HepG2 (cell line): ENCODE data around the gene POLR1H. TPM values are rescaled to one million over a fixed set of nuclear protein-coding genes. Genes with fewer than 3 reads are reported as not detected.

Experiments used
- ATAC-seq: fragments of 200-7000 bp; cut with Tn5 transposase; 3 replicates; pipeline ENCODE4 v1.9.1; 2020; ENCODE audit warnings: mild to moderate bottlenecking, moderate library complexity
- BruUV-seq: library from RNA; stranded (reverse); fragments of 400-500 nt; replicated peaks from 2 replicates; lab custom pipeline; 2021; lab: Mats Ljungman, UMichigan
- CTCF ChIA-PET: fragments of 300-600 bp; formaldehyde crosslinking; extraction: SDS; loops from one replicate; lab custom pipeline; 2021; ENCODE audit warnings: low total read pairs, inconsistent platforms, low intra/inter-chr PET ratio; lab: Yijun Ruan, JAX
- POLR2A ChIA-PET: fragments of 350-600 bp; sonication (Branson Sonifier 250); formaldehyde crosslinking; loops from one replicate; lab custom pipeline; 2020; ENCODE audit warnings: antibody characterized with exemption, inconsistent platforms; lab: Yijun Ruan, JAX
- DNase-seq: peaks from one replicate; pipeline ENCODE4 v3.0.0-alpha.2; 2015; ENCODE audit warnings: low spot score
- FAIRE-seq: peaks from 3 replicates; lab custom pipeline; 2011; peaks lifted over from hg19 to GRCh38; lab: Jason Lieb, UNC
- H2AFZ ChIP-seq: one replicate; pipeline ENCODE4 v1.6.1; 2011; ENCODE audit warnings: low read length, inconsistent platforms
- H3K27ac ChIP-seq: fragments of 300-600 bp; 3 replicates; pipeline ENCODE4 v1.8.0; 2011; ENCODE audit warnings: mixed run types, mild to moderate bottlenecking, mixed read lengths, low read length, inconsistent platforms; ENCODE audit not compliant: insufficient read depth; ENCODE audit errors: extremely low read length
- H3K27me3 ChIP-seq, 2 experiments: fragments of 200-600 bp in 1 of 2; 2 replicates in 1 of 2; 3 replicates in 1 of 2; pipeline versions ENCODE4 v1.6.0 to v1.8.0; 2011; ENCODE audit warnings: low read length in 2 of 2, mild to moderate bottlenecking in 2 of 2, moderate library complexity in 2 of 2, inconsistent platforms in 1 of 2; ENCODE audit not compliant: insufficient read depth in 2 of 2, control insufficient read depth in 1 of 2
- H3K36me3 ChIP-seq, 2 experiments: fragments of 200-600 bp in 1 of 2; replicated peaks in 1 of 2; 2 replicates in 1 of 2; 3 replicates in 1 of 2; pipeline versions ENCODE4 v1.5.1 to v1.8.0; 2011; ENCODE audit warnings: low read length in 2 of 2, inconsistent platforms in 1 of 2; ENCODE audit not compliant: insufficient read depth in 2 of 2, control insufficient read depth in 1 of 2
- H3K4me1 ChIP-seq: 2 replicates; pipeline ENCODE4 v1.5.1; 2012; ENCODE audit warnings: low read length, inconsistent platforms; ENCODE audit not compliant: insufficient read depth
- H3K4me2 ChIP-seq: 2 replicates; pipeline ENCODE4 v1.6.0; 2011; ENCODE audit warnings: low read depth, low read length, inconsistent platforms
- H3K4me3 ChIP-seq, 3 experiments: fragments of 200-600 bp in 1 of 3; sonication (generic), shearing (Covaris generic) in 1 of 3; replicated peaks in 1 of 3; 2 replicates each; pipeline ENCODE4 v1.5.1; 2011 to 2016; ENCODE audit warnings: low read length in 3 of 3, inconsistent platforms in 2 of 3, low read depth in 2 of 3, mild to moderate bottlenecking in 2 of 3, control low read depth in 1 of 3, mixed read lengths in 1 of 3; ENCODE audit not compliant: insufficient read depth in 1 of 3
- H3K79me2 ChIP-seq: one replicate; pipeline ENCODE4 v1.6.1; 2011; ENCODE audit warnings: low read length, inconsistent platforms; ENCODE audit not compliant: insufficient read depth
- H3K9ac ChIP-seq: 2 replicates; pipeline ENCODE4 v1.6.0; 2011; ENCODE audit warnings: mild to moderate bottlenecking, low read depth, low read length, inconsistent platforms; ENCODE audit not compliant: insufficient read depth
- H3K9me3 ChIP-seq: 2 replicates; pipeline ENCODE4 v1.5.1; 2012; ENCODE audit warnings: mild to moderate bottlenecking, low read length
- H4K20me1 ChIP-seq: 2 replicates; pipeline ENCODE4 v1.6.0; 2011; ENCODE audit warnings: inconsistent platforms, mild to moderate bottlenecking, low read length, moderate library complexity; ENCODE audit not compliant: insufficient read depth
- DBP ChIP-seq: sonication (generic); formaldehyde crosslinking; IDR thresholded peaks from 2 replicates; pipeline ENCODE4 v1.4.0; 2020; ENCODE audit warnings: missing genetic modification reagents; ENCODE audit errors: not compliant biosample characterization
- MXI1 ChIP-seq: IDR thresholded peaks from 3 replicates; pipeline ENCODE4 v1.6.1; 2012; ENCODE audit warnings: low read depth, low read length, inconsistent platforms, borderline replicate concordance
- NFYB ChIP-seq: sonication (generic); formaldehyde crosslinking; IDR thresholded peaks from 2 replicates; pipeline ENCODE4 v1.4.0; 2020; ENCODE audit warnings: missing genetic modification reagents
- TCF7 ChIP-seq: sonication (generic); IDR thresholded peaks from 2 replicates; pipeline ENCODE4 v1.6.1; 2016; ENCODE audit warnings: antibody characterized with exemption, low read depth
- ZBTB7A ChIP-seq: sonication (generic); formaldehyde crosslinking; IDR thresholded peaks from 2 replicates; pipeline ENCODE4 v1.8.0; 2022; ENCODE audit warnings: mild to moderate bottlenecking, missing genetic modification reagents
- ZEB1 ChIP-seq: IDR thresholded peaks from 2 replicates; pipeline ENCODE4 v1.6.1; 2012; ENCODE audit warnings: mild to moderate bottlenecking, low read depth, inconsistent platforms; ENCODE audit not compliant: insufficient replicate concordance
- ZNF264 ChIP-seq: sonication (generic); formaldehyde crosslinking; IDR thresholded peaks from 2 replicates; pipeline ENCODE4 v1.4.0; 2020; ENCODE audit warnings: missing genetic modification reagents
- WGBS: methylation state at CpG from one replicate; pipeline ENCODE4 v1.1.6; 2017; ENCODE audit warnings: low lambda C conversion rate; 5-methylcytosine and 5-hydroxymethylcytosine counted together
- in situ Hi-C: cut with HindIII; loops from 2 replicates; pipeline ENCODE4 v1.10.0; 2017; ENCODE audit warnings: low pct_unique_long_range_greater_than_20kb; ENCODE audit not compliant: extremely low pct_ligation_motif_present
- intact Hi-C: fragments of 100-400 bp; cut with micrococcal nuclease; formaldehyde crosslinking; loops from one replicate; pipeline ENCODE4 v1.10.0; 2022; ENCODE audit not compliant: unreplicated experiment
- polyA plus RNA-seq, 8 experiments: library from polyadenylated mRNA; depleted of rRNA in 3 of 8; stranded (reverse) in 7 of 8; unstranded in 1 of 8; fragments of >200 nt; fragmentation: Illumina TruSeq in 4 of 8; extraction: Trizol in 4 of 8; gene quantifications; 2 replicates each; pipeline versions ENCODE4 v1.2.1 to v1.2.3, GENCODE V29; 2011 to 2016; ENCODE audit warnings: low read depth in 4 of 8, missing spikeins in 1 of 8, mixed read lengths in 1 of 8; ENCODE audit not compliant: insufficient read depth in 1 of 8
- total RNA-seq, 5 experiments: library from RNA; depleted of rRNA; stranded (reverse); fragments of >200 nt; fragmentation: Illumina TruSeq; extraction: Trizol; gene quantifications; 2 replicates each; pipeline ENCODE4 v1.2.3, GENCODE V29; 2016; ENCODE audit warnings: low read depth in 1 of 5
- TF ChIP-seq, protein P1 (sequence below), 2 experiments: sonication (generic) in 1 of 2; formaldehyde crosslinking in 1 of 2; IDR thresholded peaks; 2 replicates each; pipeline versions ENCODE4 v1.6.1 to v1.9.0; 2014 to 2022; ENCODE audit warnings: antibody characterized with exemption in 1 of 2, borderline replicate concordance in 1 of 2, inconsistent platforms in 1 of 2, low read depth in 1 of 2, missing genetic modification reagents in 1 of 2
- TF ChIP-seq, protein P2 (sequence below): sonication (generic); formaldehyde crosslinking; IDR thresholded peaks from 2 replicates; pipeline ENCODE4 v1.8.1; 2023; ENCODE audit warnings: mild to moderate bottlenecking, missing genetic modification reagents
- TF ChIP-seq, protein P3 (sequence below): sonication (generic); formaldehyde crosslinking; IDR thresholded peaks from 2 replicates; pipeline ENCODE4 v1.9.0; 2022; ENCODE audit warnings: low read depth, missing genetic modification reagents

POLR1H gene
- total and polyA plus RNA-seq, 2 of the 13 experiments (the other 11 are each of a cell fraction or from before 2014, with no cell fraction given), result 61.4 to 79.8 TPM

DNA sequence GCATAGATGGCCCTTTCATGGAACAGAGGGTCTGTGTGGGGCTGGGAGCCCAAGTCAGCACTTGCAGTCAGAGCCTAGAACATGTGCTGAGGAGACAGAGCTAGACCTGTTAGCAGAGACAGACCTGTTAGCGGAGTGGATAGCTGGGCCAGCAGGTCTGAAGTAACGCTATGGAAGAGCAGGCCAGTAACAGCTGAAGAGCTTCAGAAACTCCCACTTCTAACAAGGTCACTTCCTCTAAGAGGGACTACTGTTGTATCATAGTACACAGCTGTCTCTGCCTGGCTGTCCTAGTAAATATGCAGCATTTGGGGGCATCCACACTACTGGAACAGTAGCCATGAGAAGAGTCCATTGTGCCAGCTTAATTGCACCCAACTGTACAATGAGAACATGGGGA lies 41.2 kb upstream of the POLR1H start (continued):
- TF ChIP-seq, protein P1, sequence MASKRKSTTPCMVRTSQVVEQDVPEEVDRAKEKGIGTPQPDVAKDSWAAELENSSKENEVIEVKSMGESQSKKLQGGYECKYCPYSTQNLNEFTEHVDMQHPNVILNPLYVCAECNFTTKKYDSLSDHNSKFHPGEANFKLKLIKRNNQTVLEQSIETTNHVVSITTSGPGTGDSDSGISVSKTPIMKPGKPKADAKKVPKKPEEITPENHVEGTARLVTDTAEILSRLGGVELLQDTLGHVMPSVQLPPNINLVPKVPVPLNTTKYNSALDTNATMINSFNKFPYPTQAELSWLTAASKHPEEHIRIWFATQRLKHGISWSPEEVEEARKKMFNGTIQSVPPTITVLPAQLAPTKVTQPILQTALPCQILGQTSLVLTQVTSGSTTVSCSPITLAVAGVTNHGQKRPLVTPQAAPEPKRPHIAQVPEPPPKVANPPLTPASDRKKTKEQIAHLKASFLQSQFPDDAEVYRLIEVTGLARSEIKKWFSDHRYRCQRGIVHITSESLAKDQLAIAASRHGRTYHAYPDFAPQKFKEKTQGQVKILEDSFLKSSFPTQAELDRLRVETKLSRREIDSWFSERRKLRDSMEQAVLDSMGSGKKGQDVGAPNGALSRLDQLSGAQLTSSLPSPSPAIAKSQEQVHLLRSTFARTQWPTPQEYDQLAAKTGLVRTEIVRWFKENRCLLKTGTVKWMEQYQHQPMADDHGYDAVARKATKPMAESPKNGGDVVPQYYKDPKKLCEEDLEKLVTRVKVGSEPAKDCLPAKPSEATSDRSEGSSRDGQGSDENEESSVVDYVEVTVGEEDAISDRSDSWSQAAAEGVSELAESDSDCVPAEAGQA (IDR thresholded peaks at IDR 0.05; ENCODE audit: low read depth), result no peak
- TF ChIP-seq, protein P1 (CRISPR knock-in tag; IDR thresholded peaks at IDR 0.05; ENCODE audit: borderline replicate concordance), result no peak
- TF ChIP-seq, protein P2, sequence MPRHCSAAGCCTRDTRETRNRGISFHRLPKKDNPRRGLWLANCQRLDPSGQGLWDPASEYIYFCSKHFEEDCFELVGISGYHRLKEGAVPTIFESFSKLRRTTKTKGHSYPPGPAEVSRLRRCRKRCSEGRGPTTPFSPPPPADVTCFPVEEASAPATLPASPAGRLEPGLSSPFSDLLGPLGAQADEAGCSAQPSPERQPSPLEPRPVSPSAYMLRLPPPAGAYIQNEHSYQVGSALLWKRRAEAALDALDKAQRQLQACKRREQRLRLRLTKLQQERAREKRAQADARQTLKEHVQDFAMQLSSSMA (CRISPR knock-in tag), result no peak
- TF ChIP-seq NFYB (CRISPR knock-in tag), result no peak

DNA sequence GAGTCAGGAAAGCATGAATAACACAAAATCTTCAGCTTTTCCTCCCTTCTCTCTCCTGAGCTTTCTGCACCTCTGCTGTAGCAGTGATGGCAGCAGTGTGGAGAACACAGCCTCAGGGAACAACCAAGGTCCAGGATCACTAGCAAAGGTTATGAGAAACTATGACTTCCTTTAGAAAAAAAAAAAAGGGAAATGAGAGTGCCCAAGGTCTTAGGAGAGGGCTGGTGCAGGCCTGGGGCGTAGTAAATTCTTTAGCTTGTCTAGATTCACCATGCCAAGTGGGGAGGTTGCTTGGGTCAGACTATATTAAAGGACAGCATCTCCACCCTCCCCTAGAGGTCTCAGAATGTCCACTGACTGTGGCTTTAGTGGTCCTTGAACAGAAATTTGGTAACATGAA lies 40.4 kb upstream of the POLR1H start:
- no peak overlapping the region for H3K27ac ChIP-seq
- ATAC-seq (no peak), DNase-seq (no peak), FAIRE-seq (no peak)
- WGBS, result 86% methylated on average over 1 of the region's 1 CpG
- intact Hi-C loops (no loop called here), in situ Hi-C loops (no loop called here)
- no peak overlapping the region for H2AFZ ChIP-seq
- CTCF ChIA-PET, result no interaction called here
- H3K9ac ChIP-seq, result no peak overlapping the region
- H3K4me3 ChIP-seq, result no peak overlapping the region
- no peak overlapping the region for H3K4me2 ChIP-seq
- H3K79me2 ChIP-seq, result no peaks in the 10 kb centered on the region
- POLR2A ChIA-PET, result no interaction called here
- peaks cover 0 to 4% of the 10 kb centered on the region in 2 experiments; a peak in 3 of 5 replicates for H3K36me3 ChIP-seq
- no TSS peak for BruUV-seq
- H3K27me3 ChIP-seq, result no peaks in the 10 kb centered on the region
- no peaks in the 10 kb centered on the region for H3K9me3 ChIP-seq
- H4K20me1 ChIP-seq, result no peaks in the 10 kb centered on the region
- TF ChIP-seq DBP (no peak), ZNF264 (CRISPR knock-in tag) (no peak), TCF7 (no peak), MXI1 (no peak), ZEB1 (no peak), ZBTB7A (no peak)
- TF ChIP-seq, protein P3, sequence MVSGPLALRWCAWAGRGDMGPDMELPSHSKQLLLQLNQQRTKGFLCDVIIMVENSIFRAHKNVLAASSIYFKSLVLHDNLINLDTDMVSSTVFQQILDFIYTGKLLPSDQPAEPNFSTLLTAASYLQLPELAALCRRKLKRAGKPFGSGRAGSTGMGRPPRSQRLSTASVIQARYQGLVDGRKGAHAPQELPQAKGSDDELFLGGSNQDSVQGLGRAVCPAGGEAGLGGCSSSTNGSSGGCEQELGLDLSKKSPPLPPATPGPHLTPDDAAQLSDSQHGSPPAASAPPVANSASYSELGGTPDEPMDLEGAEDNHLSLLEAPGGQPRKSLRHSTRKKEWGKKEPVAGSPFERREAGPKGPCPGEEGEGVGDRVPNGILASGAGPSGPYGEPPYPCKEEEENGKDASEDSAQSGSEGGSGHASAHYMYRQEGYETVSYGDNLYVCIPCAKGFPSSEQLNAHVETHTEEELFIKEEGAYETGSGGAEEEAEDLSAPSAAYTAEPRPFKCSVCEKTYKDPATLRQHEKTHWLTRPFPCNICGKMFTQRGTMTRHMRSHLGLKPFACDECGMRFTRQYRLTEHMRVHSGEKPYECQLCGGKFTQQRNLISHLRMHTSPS (CRISPR knock-in tag), result no peak
- H3K4me1 ChIP-seq, result no peaks in the 10 kb centered on the region
